VCaP (cell line): Measurements from ENCODE around the gene CACNA2D4.

Experiments used
- H3K27ac ChIP-seq: fragments of 450-650 bp; 2 replicates; pipeline ENCODE4 v1.5.1; 2017
- CTCF ChIP-seq: fragments of 450-650 bp; conservative IDR thresholded peaks from 2 replicates; pipeline ENCODE4 v1.5.1; 2017; ENCODE audit warnings: mild to moderate bottlenecking, moderate library complexity

Gene CACNA2D4

GRCh38 chr12:1882405-1882804 lies 36.0 kb downstream of the CACNA2D4 start:
- TF ChIP-seq CTCF = no peak
- H3K27ac ChIP-seq = no peak overlapping the region

GRCh38 chr12:1881936-1882335 lies 36.5 kb downstream of the CACNA2D4 start:
- TF ChIP-seq CTCF = no peak
- H3K27ac ChIP-seq = no peak overlapping the region

GRCh38 chr12:1881301-1881700 lies 37.2 kb downstream of the CACNA2D4 start:
- no peak overlapping the region for H3K27ac ChIP-seq
- no peak for TF ChIP-seq CTCF

DNA sequence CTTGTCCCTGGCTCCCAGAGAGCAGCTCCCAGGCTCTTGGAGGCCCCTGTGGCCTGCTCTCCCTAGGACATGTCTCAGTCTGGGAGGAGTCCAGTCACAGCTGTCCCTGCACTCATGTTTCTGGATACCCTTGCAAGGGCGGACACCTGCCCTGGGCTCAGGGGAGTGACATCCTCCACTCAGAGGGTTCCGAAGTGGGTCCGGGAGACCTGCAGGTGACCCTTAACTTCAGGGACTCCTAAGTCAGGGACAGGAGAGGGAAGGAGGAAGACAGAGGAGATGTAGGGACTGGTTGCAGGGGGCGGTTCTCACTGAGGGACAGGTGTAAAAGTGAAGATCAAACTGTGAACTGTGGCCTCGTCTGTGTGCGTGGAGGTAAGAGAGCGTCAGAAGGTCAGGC lies 37.6 kb downstream of the CACNA2D4 start:
- TF ChIP-seq CTCF = no peak
- no peak overlapping the region for H3K27ac ChIP-seq

GRCh38 chr12:1880153-1880845 lies 38.2 kb downstream of the CACNA2D4 start:
- no peak for TF ChIP-seq CTCF
- no peak overlapping the region for H3K27ac ChIP-seq

GRCh38 chr12:1879633-1880032 lies 38.8 kb downstream of the CACNA2D4 start:
- H3K27ac ChIP-seq = no peak overlapping the region
- no peak for TF ChIP-seq CTCF

- H3K27ac ChIP-seq = no peak overlapping the region
- TF ChIP-seq CTCF = no peak
Observed at GRCh38 chr12:1878695-1879094, 39.8 kb downstream of the CACNA2D4 start.
